HUDEP-2 (cell line): Measurements from ENCODE around the gene NUDT1.
"Not testable (repeated sequence)": the region's sequence is repeated elsewhere in the genome, so short reads cannot be mapped to it uniquely, and the experiment has no call there.

ENCODE experiments used
- DNase-seq, 76 experiments: peaks; one replicate each; lab custom pipeline; 2025; ENCODE audit not compliant: unreplicated experiment in 76 of 76; lab: John Stamatoyannopoulos, UW

The NUDT1 gene

GRCh38 chr7:2264158-2264557 is 22.1 kb downstream of the NUDT1 start:
- no peak for DNase-seq

- no peak for DNase-seq
Observed at GRCh38 chr7:2266911-2267310, 24.9 kb downstream of the NUDT1 start.

GRCh38 chr7:2269089-2269990 is 27.3 kb downstream of the NUDT1 start:
- not testable (repeated sequence) for DNase-seq

- no peak for DNase-seq
Observed at GRCh38 chr7:2269991-2270460, 28.0 kb downstream of the NUDT1 start.

GRCh38 chr7:2270495-2270894 is 28.5 kb downstream of the NUDT1 start:
- no peak for DNase-seq

GRCh38 chr7:2271273-2272026 is 29.4 kb downstream of the NUDT1 start:
- no peak for DNase-seq

- no peak for DNase-seq
Observed at GRCh38 chr7:2272031-2272430, 30.0 kb downstream of the NUDT1 start.

DNA sequence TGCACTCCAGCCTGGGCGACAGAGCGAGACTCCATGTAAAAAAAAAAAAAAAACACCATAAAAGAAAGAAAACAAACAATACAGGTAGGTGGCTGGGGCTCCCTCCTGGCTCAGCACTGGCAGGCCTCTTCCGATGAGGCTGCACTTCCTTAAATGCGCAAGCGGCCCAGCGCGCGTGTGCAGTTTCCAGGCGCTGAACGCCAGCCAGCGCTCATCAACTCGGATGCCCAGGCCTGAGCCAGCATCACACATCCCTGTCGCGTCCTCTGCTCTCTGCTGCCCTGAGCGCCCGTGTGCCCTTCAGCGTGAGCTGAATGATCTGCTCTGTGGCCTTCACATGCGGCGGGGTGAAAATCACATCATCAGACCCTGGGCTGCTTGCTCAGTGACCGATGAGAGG is 31.8 kb downstream of the NUDT1 start:
- DNase-seq, result no peak

DNA sequence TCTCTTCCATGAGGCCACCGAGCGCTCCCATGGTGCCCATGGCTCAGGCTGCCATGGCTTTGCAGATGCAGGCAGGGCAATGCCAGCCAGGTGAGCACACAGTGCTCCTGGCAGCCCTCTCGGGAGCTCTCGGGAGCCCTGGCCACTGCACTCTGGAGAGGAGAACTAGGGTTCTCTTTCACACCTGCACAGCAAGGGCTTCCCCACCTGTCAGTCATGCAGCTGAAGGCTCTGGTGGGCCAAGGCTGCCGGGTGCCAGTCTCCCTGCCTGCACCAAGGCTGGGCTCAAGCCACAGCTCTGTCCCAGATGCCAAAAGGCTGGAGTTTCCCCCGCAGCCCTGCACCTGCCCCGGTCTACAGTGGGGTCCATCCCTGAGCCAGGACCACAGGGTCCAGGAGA is 32.6 kb downstream of the NUDT1 start:
- DNase-seq, result no peak

- DNase-seq, result no peak
Observed at GRCh38 chr7:2275101-2275500, 33.1 kb downstream of the NUDT1 start.

DNA sequence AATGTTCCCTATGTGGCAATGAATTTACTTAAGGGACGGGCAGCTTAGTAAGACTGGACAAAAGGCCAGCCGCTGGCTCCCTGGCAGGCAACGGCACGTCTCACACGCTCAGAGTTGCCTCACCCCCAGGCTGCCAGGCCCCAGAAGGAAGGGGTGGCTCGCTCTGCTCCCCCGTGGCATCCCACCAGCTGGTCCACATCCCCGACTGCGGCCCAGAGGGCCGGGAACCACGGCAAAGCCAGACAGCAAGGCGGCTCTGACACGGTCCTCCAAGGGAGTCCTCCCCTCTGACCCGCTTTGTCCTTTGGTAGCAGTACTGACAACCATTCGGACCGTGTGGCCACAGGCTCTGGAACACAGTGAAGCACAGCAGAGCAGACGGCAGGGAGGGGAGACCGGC is 34.1 kb downstream of the NUDT1 start:
- DNase-seq, result no peak

GRCh38 chr7:2278026-2278425 is 36.0 kb downstream of the NUDT1 start:
- DNase-seq, result no peak

GRCh38 chr7:2279896-2280295 is 37.9 kb downstream of the NUDT1 start:
- DNase-seq, result no peak

GRCh38 chr7:2280424-2280823 is 38.4 kb downstream of the NUDT1 start:
- no peak for DNase-seq

DNA sequence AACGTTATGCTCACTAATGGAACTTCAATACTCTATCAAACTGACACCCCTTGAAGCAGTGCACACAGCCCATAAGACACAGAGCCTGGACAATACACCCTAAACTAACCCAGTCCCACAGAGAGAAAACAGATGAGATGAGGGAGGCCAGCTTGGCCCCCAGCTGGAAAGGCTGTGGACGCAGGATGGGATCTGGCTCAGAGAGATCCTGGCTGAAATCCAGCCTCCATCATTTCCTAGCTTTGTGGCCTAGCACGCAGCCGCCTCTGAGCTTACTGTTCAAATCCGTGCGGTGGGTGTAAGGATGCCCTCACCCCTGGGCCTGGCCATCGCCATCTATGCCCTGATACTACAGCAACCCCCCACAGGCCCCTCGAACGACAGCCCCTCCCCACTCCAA is 39.5 kb downstream of the NUDT1 start:
- DNase-seq, result no peak

DNA sequence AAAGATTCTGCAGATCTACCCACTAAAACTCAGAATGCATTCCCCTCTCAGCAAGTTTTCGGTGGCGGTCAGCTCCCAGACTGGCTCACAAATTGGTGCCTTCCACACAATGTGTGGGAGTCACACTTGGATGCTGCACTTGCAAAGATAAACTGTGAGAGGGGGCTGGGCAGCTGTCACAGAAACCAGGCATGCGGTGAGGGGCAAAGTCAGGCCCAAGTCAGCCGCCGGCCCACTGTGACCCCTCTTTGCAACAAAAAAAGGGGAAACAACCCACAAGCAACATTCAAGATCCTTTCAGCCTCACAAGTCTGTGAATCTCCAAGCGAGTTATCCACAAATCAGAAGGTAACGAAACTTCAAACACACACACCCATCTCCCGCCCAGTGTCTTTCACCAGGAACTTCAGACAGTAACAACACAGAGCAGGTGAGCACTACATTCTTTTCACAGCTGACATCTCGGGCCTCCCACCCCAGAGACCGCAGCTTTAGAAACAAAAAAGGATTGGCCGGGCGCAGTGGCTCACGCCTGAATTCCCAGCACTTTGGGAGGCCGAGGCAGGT is 40.2 kb downstream of the NUDT1 start:
- DNase-seq, result peak in 19 of 76 experiments; percentile 4 to 51 (median 19)

DNA sequence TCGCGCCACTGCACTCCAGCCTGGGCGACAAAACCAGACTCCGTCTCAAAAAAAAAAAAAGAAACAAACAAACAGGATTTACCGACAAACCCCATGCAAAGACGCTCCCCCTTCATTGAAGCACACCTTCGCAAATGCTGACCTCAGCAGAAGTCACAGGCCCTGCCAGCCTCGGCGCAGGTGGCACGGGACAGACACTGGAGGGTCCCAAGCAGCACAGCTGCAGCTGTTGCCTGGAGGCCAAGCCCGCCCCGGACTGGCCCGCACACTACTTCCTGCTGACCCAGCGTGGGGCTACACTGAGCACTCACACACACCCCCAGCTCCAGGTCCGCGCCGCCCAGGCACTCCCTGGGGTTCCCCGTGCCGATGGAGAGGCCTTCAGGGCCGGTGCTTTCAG is 41.0 kb downstream of the NUDT1 start:
- no peak for DNase-seq

DNA sequence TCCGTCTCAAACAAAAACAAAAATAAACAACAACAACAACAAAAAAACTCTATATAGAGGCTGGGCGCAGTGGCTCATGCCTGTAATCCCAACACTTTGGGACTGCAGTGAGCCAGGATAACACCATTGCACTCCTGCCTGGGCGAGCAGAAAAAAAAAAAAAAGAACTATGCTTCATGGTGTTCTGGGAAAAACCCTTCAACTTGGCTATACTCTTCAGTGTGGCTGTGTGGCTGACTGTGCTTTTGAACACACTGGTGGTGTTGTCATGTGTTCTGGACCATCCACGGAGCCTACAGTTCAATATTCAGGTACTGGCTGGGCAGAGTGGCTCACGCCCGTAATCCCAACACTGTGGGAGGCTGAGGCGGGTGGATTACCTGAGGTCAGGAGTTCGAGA is 45.7 kb downstream of the NUDT1 start:
- DNase-seq, result no peak

- DNase-seq, result no peak
Observed at GRCh38 chr7:2288503-2288902, 46.5 kb downstream of the NUDT1 start.

DNA sequence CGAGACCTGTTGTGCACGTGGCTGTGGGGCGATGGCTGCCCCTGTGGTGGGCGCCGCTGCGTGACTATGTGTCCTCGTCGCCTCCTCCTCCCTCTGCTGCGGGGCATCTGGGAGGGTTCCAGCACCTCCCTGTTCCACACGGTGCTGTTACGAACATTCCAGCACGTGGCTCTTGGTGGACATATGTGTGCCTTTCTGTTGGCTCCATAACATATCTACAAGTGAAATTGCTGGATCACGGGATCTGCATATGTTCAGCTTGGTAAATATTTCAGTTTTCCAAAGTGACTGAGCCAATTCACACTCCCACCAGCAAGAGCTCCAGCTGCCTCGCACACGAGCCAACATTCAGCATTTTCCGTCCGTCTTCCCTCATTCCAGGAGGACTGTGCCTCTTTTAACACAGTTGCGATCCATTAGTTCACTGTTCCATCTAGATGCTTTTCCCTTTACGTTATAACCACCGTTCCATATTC is 47.1 kb downstream of the NUDT1 start:
- no peak for DNase-seq

DNA sequence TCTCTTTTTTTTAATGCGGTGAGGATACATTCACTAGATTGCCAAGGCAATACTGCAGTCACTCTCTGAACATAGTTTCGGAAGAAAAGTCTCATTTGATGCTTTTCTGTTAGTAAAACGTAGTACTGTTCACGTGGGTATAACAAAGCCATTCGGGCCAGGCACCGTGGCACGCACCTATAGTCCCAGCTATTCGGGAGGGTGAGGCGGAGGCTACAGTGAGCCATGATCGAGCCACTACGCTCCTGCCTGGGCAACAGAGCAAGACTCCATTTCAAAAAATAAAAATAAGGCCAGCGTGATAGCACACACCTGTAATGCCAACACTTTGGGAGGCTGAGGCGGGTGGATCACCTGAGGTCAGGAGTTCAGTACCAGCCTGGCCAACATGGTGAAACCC is 47.6 kb downstream of the NUDT1 start:
- no peak for DNase-seq
